OCI-LY1 (cell line): ENCODE results near the gene ZNF613.
"Not testable (repeated sequence)": the region's sequence is repeated elsewhere in the genome, so short reads cannot be mapped to it uniquely, and the experiment has no call there.

Source experiments
- H2AFZ ChIP-seq: fragments of 200-600 bp; sonication (generic), shearing (Covaris generic); 2 replicates; pipeline ENCODE4 v1.6.0; 2014; ENCODE audit warnings: antibody characterized with exemption, mild to moderate bottlenecking, low read length
- H3F3A ChIP-seq: fragments of 200-600 bp; sonication (generic), shearing (Covaris generic); 2 replicates; pipeline ENCODE4 v1.6.0; 2014; ENCODE audit warnings: mild to moderate bottlenecking, antibody characterized with exemption, low read length, moderate library complexity; ENCODE audit not compliant: insufficient read depth
- H3K27ac ChIP-seq: fragments of 200-600 bp; sonication (generic); 2 replicates; pipeline ENCODE4 v1.5.1; 2014; ENCODE audit warnings: low read length, mixed run types, mild to moderate bottlenecking, low read depth; ENCODE audit not compliant: poor library complexity, severe bottlenecking
- H3K27me3 ChIP-seq: fragments of 200-600 bp; sonication (generic); 2 replicates; pipeline ENCODE4 v1.6.0; 2014; ENCODE audit warnings: antibody characterized with exemption, mild to moderate bottlenecking, low read length, moderate library complexity; ENCODE audit not compliant: insufficient read depth
- H3K36me3 ChIP-seq: fragments of 200-600 bp; sonication (generic); 2 replicates; pipeline ENCODE4 v1.6.1; 2014; ENCODE audit warnings: mild to moderate bottlenecking, antibody characterized with exemption, low read length, moderate library complexity, mixed read lengths; ENCODE audit not compliant: insufficient read depth
- H3K4me1 ChIP-seq: fragments of 200-600 bp; sonication (generic); 2 replicates; pipeline ENCODE4 v1.5.1; 2014; ENCODE audit warnings: mild to moderate bottlenecking, low read length, moderate library complexity; ENCODE audit not compliant: insufficient read depth, severe bottlenecking
- H3K4me2 ChIP-seq: fragments of 200-600 bp; sonication (generic), shearing (Covaris generic); 2 replicates; pipeline ENCODE4 v1.6.1; 2014; ENCODE audit warnings: low read length
- H3K4me3 ChIP-seq: fragments of 200-600 bp; sonication (generic); 2 replicates; pipeline ENCODE4 v1.5.1; 2014; ENCODE audit warnings: low read length, low read depth, mild to moderate bottlenecking, mixed read lengths; ENCODE audit not compliant: poor library complexity, severe bottlenecking
- H3K79me2 ChIP-seq: fragments of 200-600 bp; shearing (Covaris generic); 2 replicates; pipeline ENCODE4 v1.6.1; 2016; ENCODE audit warnings: mixed run types, low read length, mixed read lengths; ENCODE audit not compliant: insufficient read depth
- H3K9ac ChIP-seq: fragments of 200-600 bp; sonication (generic), shearing (Covaris generic); 2 replicates; pipeline ENCODE4 v1.6.1; 2014; ENCODE audit warnings: mild to moderate bottlenecking, low read length, mixed read lengths
- H3K9me2 ChIP-seq: fragments of 200-600 bp; sonication (generic), shearing (Covaris generic); 2 replicates; pipeline ENCODE4 v1.6.1; 2014; ENCODE audit warnings: low read depth, mild to moderate bottlenecking, low read length, mixed read lengths
- H3K9me3 ChIP-seq: fragments of 200-600 bp; shearing (Covaris generic); 2 replicates; pipeline ENCODE4 v1.6.1; 2014; ENCODE audit warnings: low read length, mixed read lengths
- H4K20me1 ChIP-seq: fragments of 200-600 bp; sonication (generic), shearing (Covaris generic); 2 replicates; pipeline ENCODE4 v1.6.0; 2016; ENCODE audit warnings: mild to moderate bottlenecking, low read length; ENCODE audit not compliant: insufficient read depth
- CTCF ChIP-seq: fragments of 200-600 bp; sonication (generic), shearing (Covaris generic); IDR thresholded peaks from 2 replicates; pipeline ENCODE4 v1.5.1; 2017; ENCODE audit warnings: mild to moderate bottlenecking, antibody characterized with exemption, low read length, moderate library complexity, mixed read lengths
- EZH2 ChIP-seq: fragments of 200-600 bp; sonication (generic), shearing (Covaris generic); IDR thresholded peaks from 2 replicates; pipeline ENCODE4 v1.8.0; 2017; ENCODE audit warnings: borderline replicate concordance, mixed run types, mild to moderate bottlenecking, antibody characterized with exemption, low read length, moderate library complexity, mixed read lengths

ZNF613 gene

GRCh38 chr19:51905206-51905605 is 22.1 kb upstream of the ZNF613 start:
- Histone ChIP-seq H3K4me2 (no peak overlapping the region), H3K9me2 (no peaks in the 10 kb centered on the region), H3K79me2 (peaks cover 24% of the 10 kb centered on the region), H3K4me1 (peaks cover 7% of the 10 kb centered on the region), H3K27ac (no peak overlapping the region), H2AFZ (no peak overlapping the region), H3K9me3 (peaks cover 26% of the 10 kb centered on the region), H3K4me3 (peak overlapping the region; percentile 94), H3K36me3 (peaks cover 40% of the 10 kb centered on the region), H3F3A (no peaks in the 10 kb centered on the region), H4K20me1 (no peaks in the 10 kb centered on the region), H3K9ac (no peak overlapping the region), H3K27me3 (no peaks in the 10 kb centered on the region)
- TF ChIP-seq EZH2, result no peak

GRCh38 chr19:51905639-51906038 is 21.6 kb upstream of the ZNF613 start:
- not testable (repeated sequence) for H2AFZ ChIP-seq, H3K27ac ChIP-seq, H3F3A ChIP-seq, H4K20me1 ChIP-seq, H3K9me2 ChIP-seq, H3K4me2 ChIP-seq, H3K4me3 ChIP-seq, H3K27me3 ChIP-seq, H3K4me1 ChIP-seq, H3K9ac ChIP-seq
- Histone ChIP-seq H3K36me3 (peaks cover 35% of the 10 kb centered on the region), H3K79me2 (peaks cover 24% of the 10 kb centered on the region), H3K9me3 (peaks cover 21% of the 10 kb centered on the region)

- not testable (repeated sequence) for H3K4me1 ChIP-seq, H3K4me2 ChIP-seq, H3K9ac ChIP-seq, H3K27ac ChIP-seq, H3K27me3 ChIP-seq, H4K20me1 ChIP-seq, H3K4me3 ChIP-seq, H3F3A ChIP-seq, H2AFZ ChIP-seq, H3K9me2 ChIP-seq
- Histone ChIP-seq H3K36me3 (peaks cover 31% of the 10 kb centered on the region), H3K9me3 (peaks cover 17% of the 10 kb centered on the region), H3K79me2 (peaks cover 24% of the 10 kb centered on the region)
These were observed 21.2 kb upstream of the ZNF613 start for GRCh38 chr19:51906108-51906507.

GRCh38 chr19:51907981-51908380 is 19.3 kb upstream of the ZNF613 start:
- Histone ChIP-seq H3K9me3 (peaks cover 14% of the 10 kb centered on the region), H3K36me3 (peaks cover 13% of the 10 kb centered on the region), H3K79me2 (peaks cover 11% of the 10 kb centered on the region)
- not testable (repeated sequence) for H3K4me3 ChIP-seq, H4K20me1 ChIP-seq, H3K27ac ChIP-seq, H3K4me2 ChIP-seq, H3K9me2 ChIP-seq, H3F3A ChIP-seq, H3K9ac ChIP-seq, H3K4me1 ChIP-seq, H3K27me3 ChIP-seq, H2AFZ ChIP-seq

GRCh38 chr19:51915324-51915867 is 11.9 kb upstream of the ZNF613 start:
- TF ChIP-seq EZH2 (no peak), CTCF (no peak)
- no peaks in the 10 kb centered on the region for H3F3A ChIP-seq
- no peaks in the 10 kb centered on the region for H3K36me3 ChIP-seq
- H3K9ac ChIP-seq, result no peak overlapping the region
- no peak overlapping the region for H3K27ac ChIP-seq
- no peak overlapping the region for H3K4me3 ChIP-seq
- peaks cover 48% of the 10 kb centered on the region for H3K9me3 ChIP-seq
- H3K27me3 ChIP-seq, result no peaks in the 10 kb centered on the region
- H3K9me2 ChIP-seq, result no peaks in the 10 kb centered on the region
- H2AFZ ChIP-seq, result no peak overlapping the region
- H3K79me2 ChIP-seq, result no peaks in the 10 kb centered on the region
- no peak overlapping the region for H3K4me2 ChIP-seq
- H4K20me1 ChIP-seq, result no peaks in the 10 kb centered on the region
- H3K4me1 ChIP-seq, result no peaks in the 10 kb centered on the region
